GM04503 (cell line): ENCODE results near the gene DIPK1A.

Experiments
- DNase-seq: peaks from one replicate; pipeline ENCODE4 v3.0.0-alpha.2; 2012; ENCODE audit warnings: low read depth

DIPK1A gene

DNA sequence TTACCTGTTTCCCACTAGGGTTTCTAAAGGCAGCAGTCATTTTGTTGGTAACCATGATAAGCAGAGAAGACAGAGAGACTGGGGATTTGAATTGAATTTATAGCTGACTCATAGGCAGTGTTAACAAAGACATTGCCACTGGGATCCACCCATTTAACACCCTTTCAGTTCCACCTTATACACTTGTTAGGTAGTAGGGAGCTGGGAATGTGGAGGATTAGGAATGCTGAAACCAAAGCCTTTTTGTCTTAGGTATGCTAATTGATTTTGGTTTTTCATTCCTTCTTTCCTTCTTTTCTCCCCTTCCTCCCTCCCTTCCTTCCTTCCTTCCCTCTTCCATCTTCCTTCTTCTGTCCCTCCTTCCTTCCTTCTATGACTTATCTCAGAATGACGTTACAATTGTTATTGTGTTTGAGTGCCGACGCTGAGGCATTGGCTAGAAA lies 168.9 kb downstream of the DIPK1A start:
- no peak for DNase-seq
